A172 (cell line): ENCODE measurements around the gene ASCC1. TPM values are rescaled to one million over a fixed set of nuclear protein-coding genes. Genes with fewer than 3 reads are reported as not detected.

Experiments
- DNase-seq: peaks from one replicate; pipeline ENCODE4 v3.0.0-alpha.2; 2015; ENCODE audit warnings: low spot score
- total RNA-seq: library from RNA; depleted of rRNA; stranded (reverse); fragments of >200 nt; shearing (Covaris generic); gene quantifications from 2 replicates; pipeline ENCODE4 v1.2.3, GENCODE V29; 2014; rRNA removed

Gene ASCC1, protein sequence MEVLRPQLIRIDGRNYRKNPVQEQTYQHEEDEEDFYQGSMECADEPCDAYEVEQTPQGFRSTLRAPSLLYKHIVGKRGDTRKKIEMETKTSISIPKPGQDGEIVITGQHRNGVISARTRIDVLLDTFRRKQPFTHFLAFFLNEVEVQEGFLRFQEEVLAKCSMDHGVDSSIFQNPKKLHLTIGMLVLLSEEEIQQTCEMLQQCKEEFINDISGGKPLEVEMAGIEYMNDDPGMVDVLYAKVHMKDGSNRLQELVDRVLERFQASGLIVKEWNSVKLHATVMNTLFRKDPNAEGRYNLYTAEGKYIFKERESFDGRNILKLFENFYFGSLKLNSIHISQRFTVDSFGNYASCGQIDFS
- 30.0 and 39.5 TPM in 2 replicates for total RNA-seq

DNA sequence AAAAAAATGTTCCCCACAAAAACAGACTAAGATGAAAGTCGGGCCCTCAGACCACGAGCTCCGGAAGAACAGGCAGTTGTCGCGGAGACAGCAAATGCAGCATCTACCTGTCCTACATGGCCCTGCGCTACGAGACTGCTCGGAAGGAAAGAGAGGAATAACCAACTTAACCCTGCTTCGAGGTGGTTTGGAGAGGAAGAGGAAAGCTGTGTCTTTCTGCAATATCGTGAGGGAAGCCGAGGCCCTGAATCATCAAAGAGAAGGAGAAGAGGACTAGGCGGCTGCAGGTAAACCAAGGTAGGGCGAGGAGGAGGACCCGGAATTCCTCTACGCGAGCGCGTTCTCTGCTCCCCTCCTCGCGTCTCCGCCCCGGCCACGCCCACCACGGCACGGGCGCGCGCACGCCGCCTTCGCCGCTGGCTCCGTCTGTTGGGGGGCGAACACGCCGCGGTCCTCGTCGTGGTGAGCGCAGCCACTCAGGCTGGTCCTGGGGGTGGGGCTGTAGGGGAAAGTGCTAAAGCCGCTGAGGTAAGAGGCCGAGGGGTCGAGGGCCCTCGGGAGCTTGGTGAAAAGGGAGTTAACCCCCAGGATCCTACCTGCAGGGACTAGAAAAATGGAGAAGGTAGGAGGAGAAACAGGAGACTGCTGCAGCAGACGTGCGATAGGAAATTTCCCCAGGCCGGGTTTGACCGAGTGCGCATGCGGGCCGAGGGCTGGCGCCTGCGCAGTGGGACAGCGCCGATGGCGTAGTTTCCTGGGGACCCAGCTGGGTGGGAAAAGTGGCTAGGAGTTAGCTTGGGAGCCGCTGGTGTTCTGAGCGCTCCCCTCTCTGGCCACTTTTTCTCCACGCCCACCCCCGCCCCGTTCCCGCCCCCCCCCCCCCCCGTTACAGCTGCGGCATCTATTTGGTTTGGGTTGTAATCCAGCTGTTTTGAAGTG is at the start of gene ASCC1, which contains the start of gene ANAPC16:
Gene ASCC1 (minus strand): TSS at position 666 of the 939 bp plus-strand sequence. CDS start 2,978 bp downstream, outside the sequence.
Gene ANAPC16 (plus strand): TSS at position 402 of the 939 bp plus-strand sequence. CDS start 7,903 bp downstream, outside the sequence.
- DNase-seq = peak; percentile 89

DNA sequence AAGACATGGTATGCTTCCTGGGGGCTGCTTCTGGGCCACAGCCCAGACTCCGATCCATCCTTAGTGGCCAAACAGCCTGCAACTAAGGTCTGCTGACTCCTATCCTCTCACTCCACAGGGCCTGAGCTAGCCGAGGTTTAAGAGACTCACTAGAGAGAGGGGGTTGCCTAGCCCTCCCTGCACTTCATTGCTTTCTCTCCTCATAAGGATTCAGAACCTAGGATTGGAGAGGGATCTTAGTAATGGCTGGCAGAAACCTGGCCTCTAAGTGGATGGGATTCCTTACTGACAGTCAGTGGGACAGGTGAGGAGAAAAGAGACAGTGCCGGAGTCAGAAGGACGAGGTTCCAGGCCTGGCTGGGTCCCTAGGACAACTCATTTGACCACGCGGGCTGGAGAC is 49.4 kb upstream of the ASCC1 start:
- DNase-seq = no peak

DNA sequence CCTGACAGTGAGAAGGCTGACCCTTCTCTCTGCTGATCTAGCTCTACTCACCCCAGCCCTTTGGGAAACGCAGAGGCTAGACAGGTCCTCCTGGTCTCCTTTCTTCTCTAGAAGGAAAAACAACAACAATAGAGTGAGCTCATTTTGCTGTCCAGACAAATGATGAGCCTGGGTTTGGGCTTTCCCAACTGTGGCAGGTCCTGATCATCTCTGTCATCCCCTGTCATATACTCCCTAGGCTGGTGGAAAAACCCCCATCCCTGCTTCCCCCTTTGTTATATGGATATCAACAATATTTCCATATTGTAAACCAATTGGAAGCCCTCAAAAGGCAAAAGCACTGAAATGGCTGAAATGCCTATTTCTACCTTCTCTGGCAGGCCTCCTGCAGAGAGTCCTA is 48.5 kb upstream of the ASCC1 start:
- no peak for DNase-seq

DNA sequence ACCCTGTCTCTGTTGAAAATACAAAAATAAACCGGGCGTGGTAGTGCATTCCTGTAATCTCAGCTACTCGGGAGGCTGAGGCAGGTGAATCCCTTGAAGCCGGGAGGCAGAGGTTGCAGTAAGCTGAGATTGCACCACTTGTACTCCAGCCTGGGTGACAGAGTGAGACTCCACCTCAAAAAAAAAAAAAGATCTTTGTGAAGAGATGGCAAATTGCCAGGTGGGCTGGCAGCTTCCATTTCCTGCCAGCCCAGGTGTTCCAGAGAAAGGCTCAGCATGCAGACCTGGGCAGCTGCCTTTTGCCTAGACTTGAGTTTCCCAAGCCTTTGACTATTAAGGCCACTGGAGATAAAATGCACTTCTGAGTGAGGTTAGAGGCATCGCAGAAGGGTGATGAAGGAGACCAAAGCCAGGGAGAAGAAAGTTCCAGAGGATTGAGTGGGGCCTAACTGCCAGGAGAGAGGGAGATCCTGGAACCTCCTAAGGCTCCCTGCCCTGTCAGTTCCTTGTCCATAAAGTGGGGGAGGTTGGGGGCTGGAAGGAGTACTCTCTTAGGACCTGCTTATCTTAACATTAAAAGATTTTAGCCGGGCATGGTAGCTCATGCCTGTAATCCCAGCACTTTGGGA is 47.7 kb upstream of the ASCC1 start:
- peak; percentile 36 for DNase-seq

DNA sequence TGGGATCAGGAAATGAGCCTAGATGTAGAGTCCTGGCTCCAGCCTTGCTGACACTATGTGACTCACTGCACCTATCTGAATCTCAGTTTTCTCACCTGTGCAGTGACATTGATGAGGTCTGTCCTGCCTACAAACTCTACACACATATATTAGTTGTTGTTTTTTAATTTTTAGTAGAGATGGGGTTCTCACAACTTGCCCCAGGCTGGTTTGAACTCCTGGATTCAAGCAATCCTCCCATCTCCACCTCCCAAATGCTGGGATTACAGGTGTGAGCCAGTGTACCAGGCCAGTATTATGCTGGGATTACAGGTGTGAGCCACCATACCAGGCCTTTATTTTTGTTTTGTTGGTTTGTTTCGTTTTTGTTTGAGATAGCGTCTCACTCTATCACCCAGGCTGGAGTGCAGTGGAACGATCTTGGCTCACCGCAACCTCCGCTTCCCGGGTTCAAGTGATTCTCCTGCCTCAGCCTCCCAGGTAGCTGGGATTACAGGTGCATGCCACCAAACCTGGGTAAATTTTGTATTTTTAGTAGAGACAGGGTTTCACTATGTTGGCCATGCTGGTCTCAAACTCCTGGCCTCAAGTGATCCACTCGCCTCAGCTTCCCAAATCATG is 45.8 kb upstream of the ASCC1 start:
- DNase-seq = no peak

DNA sequence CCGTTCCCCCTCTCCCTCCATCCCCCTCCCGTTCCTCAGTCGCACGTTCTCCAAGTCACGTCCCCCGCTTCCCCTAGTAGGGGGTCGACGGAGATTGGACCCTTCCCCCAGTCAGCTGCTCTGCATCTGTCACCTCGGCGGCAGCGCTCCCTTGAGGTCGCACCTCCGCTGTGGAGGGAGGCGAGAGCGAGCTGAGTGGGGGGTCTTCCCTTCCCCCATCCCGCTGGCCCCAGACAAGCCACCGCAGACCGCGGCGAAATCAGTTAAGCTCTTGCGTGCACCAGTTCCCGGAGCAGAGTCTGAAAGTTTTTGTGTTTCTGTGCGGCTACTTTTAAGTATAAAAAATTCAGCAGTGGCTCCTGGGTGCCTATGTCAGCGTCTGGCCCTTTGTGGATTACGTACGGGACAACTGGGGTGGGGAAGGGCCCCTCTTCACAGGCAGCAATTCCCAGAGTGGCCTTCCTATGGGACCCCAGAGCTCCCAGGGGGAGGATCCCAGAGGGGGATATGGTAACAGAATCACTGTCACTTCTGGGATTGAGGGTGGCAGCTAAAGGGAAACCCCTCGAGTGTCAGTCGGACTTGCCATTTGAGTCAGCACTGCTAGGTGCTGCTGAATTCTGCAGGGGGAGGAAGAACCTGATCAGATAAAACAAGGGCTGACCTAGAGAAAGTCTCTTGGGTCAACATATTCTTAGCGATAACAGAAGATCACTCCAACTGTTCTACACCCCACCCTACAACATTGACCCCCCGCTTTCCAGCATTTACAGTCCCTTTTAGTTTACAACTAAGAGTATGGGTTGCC is 45.1 kb upstream of the ASCC1 start:
- no peak for DNase-seq

DNA sequence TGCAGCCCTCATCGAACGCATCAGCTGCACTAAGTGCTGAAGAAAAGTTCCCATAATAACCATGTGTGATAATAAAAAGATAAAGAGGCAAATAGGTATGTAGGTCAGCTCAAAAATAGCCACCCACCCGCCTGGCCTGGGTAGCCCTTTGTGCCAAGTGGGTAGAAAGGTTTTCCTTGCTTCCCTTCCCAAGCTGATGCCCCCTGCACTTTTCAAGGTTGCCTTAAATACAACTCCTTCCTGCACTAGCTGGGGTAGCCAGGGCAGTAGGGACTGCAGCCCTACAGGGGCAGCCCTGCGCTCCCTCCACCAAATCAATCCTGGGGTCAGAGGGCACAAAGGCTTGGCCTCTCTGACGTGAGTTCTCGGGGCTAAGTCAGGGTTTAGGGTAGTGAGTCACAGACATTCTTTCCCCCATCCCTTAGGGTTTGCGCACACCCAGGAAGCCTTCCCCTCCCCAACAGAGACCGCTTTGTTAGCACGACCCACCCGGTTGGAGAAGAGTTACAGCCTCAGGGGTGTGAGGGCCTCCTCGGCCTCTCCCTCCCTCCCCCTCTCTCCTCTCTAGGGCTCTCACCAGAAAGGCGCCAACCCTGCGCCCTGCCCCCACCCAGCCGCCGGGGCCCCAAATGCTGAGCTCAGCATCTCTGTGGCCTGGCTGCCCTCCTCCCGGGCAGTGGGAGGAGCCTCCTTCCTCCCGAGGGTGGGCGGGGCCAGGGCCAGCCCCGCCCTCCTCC is 44.3 kb upstream of the ASCC1 start:
- DNase-seq = no peak

DNA sequence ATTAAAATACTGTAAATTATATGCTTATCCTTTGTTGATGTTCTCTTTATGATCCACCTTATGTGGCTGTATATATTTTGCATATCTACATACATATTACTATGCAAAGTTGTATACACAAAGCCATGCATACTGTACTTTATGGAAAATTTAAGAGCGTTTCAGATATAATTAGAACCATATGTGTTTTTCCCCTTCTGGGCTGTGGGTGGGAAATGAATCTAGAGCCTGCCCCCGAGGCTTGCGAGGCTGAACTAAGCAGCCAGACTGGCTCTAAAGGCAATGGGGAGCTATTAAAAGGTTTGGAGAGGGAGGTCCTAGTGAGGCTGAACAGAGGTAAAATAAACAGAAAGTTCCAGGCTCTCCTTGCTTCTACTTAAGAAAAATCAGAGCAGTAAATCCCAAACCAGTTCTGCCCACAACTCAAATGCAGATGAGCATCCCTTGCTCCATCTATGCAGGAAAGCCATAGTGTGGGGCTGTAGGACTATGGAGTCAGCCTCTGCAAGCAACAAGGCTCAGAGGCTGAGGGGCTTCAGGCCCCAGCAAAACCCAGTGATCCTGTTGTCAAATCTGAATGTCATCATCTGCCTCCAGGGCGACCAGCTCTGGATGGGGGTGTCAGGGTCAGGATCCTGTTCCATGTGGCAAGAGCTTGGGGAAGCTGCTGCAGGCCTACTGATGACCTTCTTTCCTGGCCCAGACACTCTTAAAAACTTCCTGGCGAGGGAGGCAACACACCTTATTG is 43.6 kb upstream of the ASCC1 start:
- DNase-seq = no peak

DNA sequence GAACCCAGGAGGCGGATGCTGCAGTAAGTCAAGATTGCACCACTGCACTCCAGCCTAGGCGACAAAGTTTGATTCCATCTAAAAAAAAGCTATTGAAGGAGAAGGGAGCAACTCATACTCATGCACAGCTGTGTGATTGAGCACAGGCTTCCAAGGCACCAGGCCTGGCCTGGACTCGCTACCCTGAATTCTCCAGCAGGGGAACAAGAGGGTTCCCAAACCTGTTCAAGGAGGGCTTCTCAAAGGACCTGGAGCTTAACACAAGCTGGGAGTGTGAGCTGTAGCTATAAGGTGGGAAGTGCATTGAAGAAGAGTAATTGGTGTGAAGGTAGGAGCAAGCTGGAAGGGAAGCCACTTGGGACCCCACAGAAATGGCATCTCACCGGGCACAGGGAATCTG is 42.5 kb upstream of the ASCC1 start:
- DNase-seq = no peak

DNA sequence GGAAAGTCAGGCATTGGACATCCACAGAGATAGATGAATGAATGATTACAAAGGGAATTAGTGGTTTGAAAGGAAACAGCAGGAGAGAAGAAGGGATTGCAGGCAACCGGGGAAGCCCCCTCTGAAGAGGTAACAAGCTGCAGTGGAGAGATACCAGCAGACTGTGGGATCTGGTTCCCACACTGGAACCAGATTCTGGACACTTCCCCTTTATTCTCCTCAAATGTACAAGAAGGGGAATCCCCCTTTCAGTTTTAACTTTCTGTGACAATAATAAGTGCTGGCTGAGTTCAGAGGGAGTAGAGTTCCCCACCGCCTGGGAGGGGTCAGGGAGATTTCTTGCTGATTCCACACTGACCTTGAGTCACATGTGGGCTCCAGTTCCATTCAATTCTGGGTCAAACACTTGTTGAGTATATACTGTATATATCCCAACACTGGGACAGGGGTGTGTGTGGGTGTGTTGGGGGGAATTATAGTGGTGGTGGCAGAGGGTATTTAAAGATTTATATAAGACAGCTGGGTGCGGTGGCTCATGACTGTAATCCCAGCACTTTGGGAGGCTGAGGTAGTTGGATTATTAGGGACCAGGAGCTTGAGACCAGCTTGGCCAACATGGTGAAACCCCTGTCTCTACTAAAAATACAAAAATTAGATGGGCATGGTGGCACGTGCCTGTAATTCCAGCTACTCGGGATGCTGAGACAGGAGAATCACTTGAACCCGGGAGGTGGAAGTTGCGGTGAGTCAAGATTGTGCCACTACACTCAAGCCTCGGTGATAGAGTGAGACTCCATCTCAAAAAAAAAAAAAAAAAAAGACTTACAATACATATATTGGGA is 41.2 kb upstream of the ASCC1 start:
- DNase-seq = no peak

DNA sequence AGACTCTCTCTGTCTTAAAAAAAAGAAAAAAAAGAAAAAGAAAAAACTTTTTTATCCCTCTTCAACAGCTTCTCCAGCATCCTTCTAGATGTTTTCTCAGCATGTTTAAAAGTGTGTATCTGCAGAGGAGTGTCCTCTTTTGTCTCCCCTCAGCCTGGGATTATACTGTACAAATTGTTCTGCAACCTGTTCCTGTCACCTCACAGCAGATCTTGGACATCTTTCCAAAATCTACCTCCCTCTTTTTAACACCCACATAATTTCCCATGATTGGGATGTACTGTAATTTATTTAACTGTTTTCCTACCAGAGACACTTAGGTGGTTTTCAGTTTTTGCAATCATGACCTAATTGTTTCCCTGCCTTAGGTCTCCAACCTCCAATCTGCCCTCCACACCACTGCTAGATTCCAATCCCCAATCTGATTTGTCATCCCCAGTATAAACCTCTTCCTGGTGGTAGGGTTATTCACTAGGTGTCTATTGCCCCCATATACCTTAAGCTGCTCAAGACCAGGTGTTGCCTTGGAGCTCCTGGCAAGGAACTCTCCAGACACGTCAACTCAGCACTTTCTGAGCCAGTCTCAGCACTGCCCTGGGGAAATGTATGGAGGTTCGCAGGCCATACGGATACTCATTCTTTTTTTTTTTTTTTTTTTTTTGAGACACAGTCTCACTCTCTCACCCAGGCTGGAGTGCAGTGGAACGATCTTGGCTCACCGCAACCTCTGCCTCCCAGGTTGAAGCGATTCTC is 40.1 kb upstream of the ASCC1 start:
- no peak for DNase-seq

DNA sequence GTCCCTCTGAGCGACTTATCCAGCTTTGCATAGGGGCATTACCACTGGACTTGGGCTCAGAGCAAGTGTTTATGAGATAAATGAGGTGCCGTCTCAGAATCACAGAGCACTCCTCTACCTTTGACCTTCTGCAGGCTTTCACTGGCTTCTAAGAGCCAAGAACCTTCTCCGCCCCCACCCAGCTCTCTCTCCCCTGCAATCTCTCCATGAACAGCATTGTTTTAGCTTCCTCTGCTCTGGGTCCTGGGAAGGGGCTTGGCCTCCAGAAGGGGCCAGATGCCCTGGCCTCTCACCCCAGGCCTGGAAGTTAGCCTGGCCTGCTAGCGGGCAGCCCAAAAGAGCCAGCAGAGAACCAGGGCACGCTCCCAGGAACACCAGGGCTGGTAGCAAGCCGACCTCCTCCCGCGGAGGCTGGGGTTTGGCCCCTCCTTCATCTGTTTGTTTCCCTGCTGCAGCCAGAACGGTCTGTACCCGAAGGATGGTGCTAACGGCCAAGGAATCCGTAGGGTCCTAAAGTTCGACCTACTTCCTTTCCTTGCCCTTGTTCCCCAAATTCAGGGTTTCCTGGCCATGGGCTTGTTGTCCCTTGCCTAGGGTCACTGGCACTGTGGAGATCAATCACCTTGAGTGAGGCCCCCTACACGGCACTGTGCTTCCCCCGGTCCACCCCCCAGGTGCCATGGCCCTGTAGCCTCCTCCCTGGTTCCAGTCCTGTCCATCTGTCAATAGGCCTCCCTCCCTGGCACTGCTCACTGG is 38.9 kb upstream of the ASCC1 start:
- peak; percentile 53 for DNase-seq

DNA sequence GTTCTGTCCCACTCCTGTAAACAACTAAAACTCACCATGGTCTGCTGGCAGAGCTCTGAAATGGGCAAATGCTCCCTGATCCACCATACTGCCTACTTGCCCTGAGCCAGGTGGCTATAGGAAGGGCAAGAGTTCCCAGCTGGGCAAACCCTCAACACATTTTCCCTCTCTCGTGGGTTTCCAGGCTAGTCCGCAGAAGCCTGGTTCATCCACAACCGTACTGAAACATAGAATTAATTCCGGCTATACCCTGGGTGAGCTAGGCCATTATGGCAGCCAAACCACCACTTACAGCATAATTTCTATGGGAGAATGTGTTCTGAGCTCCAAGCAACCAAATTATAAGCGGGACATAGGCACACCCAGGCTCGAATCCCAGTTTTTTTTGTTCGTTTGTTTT is 37.5 kb upstream of the ASCC1 start:
- DNase-seq = no peak

DNA sequence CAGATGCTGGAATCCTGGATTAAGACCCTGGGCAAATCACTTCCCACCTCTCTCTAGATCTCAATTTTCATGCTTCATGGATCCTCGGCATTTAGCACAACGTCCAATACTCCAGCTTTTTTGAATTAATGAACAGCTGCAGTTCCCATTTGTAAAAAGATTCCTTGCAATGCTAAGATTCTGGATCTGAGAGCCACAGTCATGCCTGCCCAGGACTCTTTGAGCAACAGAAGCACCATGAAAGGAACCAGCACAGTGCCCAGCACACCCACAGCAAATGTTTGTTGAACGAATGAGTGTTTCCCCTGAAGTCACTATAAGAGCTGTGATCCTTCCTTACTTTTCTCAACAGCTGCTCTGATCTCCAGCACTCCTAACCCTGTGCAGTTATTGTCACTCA is 36.9 kb upstream of the ASCC1 start:
- DNase-seq = no peak

DNA sequence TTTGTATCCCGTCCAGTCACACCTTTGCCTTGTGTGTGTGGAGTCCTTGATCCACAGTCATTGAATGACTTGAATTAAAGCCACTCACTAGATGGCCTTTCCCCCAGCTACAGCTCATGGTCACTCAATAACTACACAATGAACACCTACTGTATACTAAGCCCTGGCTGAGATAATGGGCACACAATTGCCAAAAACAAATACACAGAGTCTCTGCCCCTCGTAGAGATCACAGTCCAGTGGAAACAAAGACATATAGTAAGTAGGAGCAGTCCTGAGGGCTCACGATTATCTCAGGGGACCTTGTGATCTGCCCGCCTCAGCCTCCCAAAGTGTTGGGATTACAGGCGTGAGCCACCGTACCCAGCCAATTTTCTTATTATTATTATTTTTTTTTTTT is 35.6 kb upstream of the ASCC1 start:
- no peak for DNase-seq

DNA sequence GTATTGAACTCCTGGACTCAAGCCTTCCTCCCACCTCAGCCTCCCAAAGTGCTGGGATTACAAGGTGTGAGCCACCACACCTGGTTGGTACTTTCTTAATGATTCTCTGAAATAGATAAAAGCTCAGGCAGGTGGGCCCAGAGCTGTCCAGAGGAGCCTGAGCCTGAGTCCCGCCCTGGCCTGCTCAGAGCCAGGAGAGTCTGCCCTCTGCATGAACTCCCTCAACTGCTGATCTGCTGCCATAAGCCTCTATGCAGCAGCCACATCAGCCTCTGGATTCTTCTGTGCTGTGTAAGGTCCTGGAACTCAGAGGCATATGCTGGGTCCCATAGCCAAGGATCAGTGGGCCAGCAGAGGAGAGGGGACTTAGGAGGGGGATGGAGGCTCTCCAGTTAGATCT is 34.6 kb upstream of the ASCC1 start:
- DNase-seq = no peak
